ENCODE results near the gene ATP8A2.
A peak's percentile ranks its signal among the peaks of the same experiment; 100 is the strongest.

The ATP8A2 gene

GRCh38 chr13:26015271-26016125, 643.7 kb downstream of the ATP8A2 start:
- no peak for DNase-seq (ENCODE audit: low spot score)

GRCh38 chr13:26016189-26016588, 644.4 kb downstream of the ATP8A2 start:
- no peak for DNase-seq (ENCODE audit: low spot score)

- DNase-seq (ENCODE audit: low spot score): peak; percentile 65
Measured at GRCh38 chr13:26017196-26017921, 645.6 kb downstream of the ATP8A2 start.

GRCh38 chr13:26017932-26018665, 646.3 kb downstream of the ATP8A2 start:
- DNase-seq (ENCODE audit: low spot score): no peak

- DNase-seq (ENCODE audit: low spot score): no peak
Measured at GRCh38 chr13:26019251-26019650, 647.5 kb downstream of the ATP8A2 start.

GRCh38 chr13:26019881-26020870, 648.4 kb downstream of the ATP8A2 start:
- no peak for DNase-seq (ENCODE audit: low spot score)

GRCh38 chr13:26020891-26021290, 649.1 kb downstream of the ATP8A2 start:
- DNase-seq (ENCODE audit: low spot score): no peak

GRCh38 chr13:26021516-26021915, 649.7 kb downstream of the ATP8A2 start:
- DNase-seq (ENCODE audit: low spot score): no peak

GRCh38 chr13:26021956-26022355, 650.2 kb downstream of the ATP8A2 start:
- no peak for DNase-seq (ENCODE audit: low spot score)

- no peak for DNase-seq (ENCODE audit: low spot score)
Measured at GRCh38 chr13:26022538-26023292, 650.9 kb downstream of the ATP8A2 start.

GRCh38 chr13:26024558-26024957, 652.8 kb downstream of the ATP8A2 start:
- no peak for DNase-seq (ENCODE audit: low spot score)

GRCh38 chr13:26025196-26025595, 653.4 kb downstream of the ATP8A2 start:
- peak; percentile 71 for DNase-seq (ENCODE audit: low spot score)

- DNase-seq (ENCODE audit: low spot score): no peak
Measured at GRCh38 chr13:26025771-26026170, 654.0 kb downstream of the ATP8A2 start.

GRCh38 chr13:26026211-26026610, 654.4 kb downstream of the ATP8A2 start:
- DNase-seq (ENCODE audit: low spot score): no peak

- DNase-seq (ENCODE audit: low spot score): no peak
Measured at GRCh38 chr13:26029581-26030136, 657.9 kb downstream of the ATP8A2 start.

- no peak for DNase-seq (ENCODE audit: low spot score)
Measured at GRCh38 chr13:26030331-26030730, 658.6 kb downstream of the ATP8A2 start.

- no peak for DNase-seq (ENCODE audit: low spot score)
Measured at GRCh38 chr13:26034018-26034417, 662.2 kb downstream of the ATP8A2 start.

- no peak for DNase-seq (ENCODE audit: low spot score)
Measured at GRCh38 chr13:26036383-26036782, 664.6 kb downstream of the ATP8A2 start.

GRCh38 chr13:26037302-26037701, 665.5 kb downstream of the ATP8A2 start:
- peak; percentile 89 for DNase-seq (ENCODE audit: low spot score)

- DNase-seq (ENCODE audit: low spot score): no peak
Measured at GRCh38 chr13:26038931-26039475, 667.2 kb downstream of the ATP8A2 start.
